GM21576 (cell line): Measurements from ENCODE around the gene UPB1.

Source experiments
- ATAC-seq: cut with Tn5 transposase; IDR thresholded peaks from one replicate; pipeline ENCODE4 v1.9.1; 2021; ENCODE audit warnings: mild to moderate bottlenecking, moderate library complexity; ENCODE audit not compliant: unreplicated experiment

UPB1 gene

GRCh38 chr22:24494528-24495364 is at the start of gene UPB1:
Gene UPB1, plus strand, starts transcription at chr22:24495332. Its CDS starts 72 bp downstream, at chr22:24495404.
- ATAC-seq, result no peak

- no peak for ATAC-seq
Observed at GRCh38 chr22:24445481-24446259, 49.5 kb upstream of the UPB1 start.

- no peak for ATAC-seq
Observed at GRCh38 chr22:24446260-24446611, 48.9 kb upstream of the UPB1 start.

GRCh38 chr22:24450610-24451009 is 44.5 kb upstream of the UPB1 start:
- ATAC-seq, result no peak

- no peak for ATAC-seq
Observed at GRCh38 chr22:24451162-24451561, 44.0 kb upstream of the UPB1 start.

GRCh38 chr22:24453853-24454252 is 41.3 kb upstream of the UPB1 start:
- no peak for ATAC-seq

GRCh38 chr22:24455039-24455438 is 40.1 kb upstream of the UPB1 start:
- no peak for ATAC-seq

GRCh38 chr22:24455751-24456426 is 39.2 kb upstream of the UPB1 start:
- ATAC-seq, result no peak

- ATAC-seq, result no peak
Observed at GRCh38 chr22:24457894-24458420, 37.2 kb upstream of the UPB1 start.

- no peak for ATAC-seq
Observed at GRCh38 chr22:24459911-24460310, 35.2 kb upstream of the UPB1 start.

- ATAC-seq, result no peak
Observed at GRCh38 chr22:24460418-24461089, 34.6 kb upstream of the UPB1 start.

GRCh38 chr22:24463071-24463760 is 31.9 kb upstream of the UPB1 start:
- no peak for ATAC-seq

GRCh38 chr22:24465566-24465965 is 29.6 kb upstream of the UPB1 start:
- no peak for ATAC-seq

GRCh38 chr22:24465975-24466374 is 29.2 kb upstream of the UPB1 start:
- no peak for ATAC-seq

GRCh38 chr22:24466716-24467328 is 28.3 kb upstream of the UPB1 start:
- no peak for ATAC-seq

- ATAC-seq, result no peak
Observed at GRCh38 chr22:24467340-24467739, 27.8 kb upstream of the UPB1 start.

GRCh38 chr22:24471570-24471969 is 23.6 kb upstream of the UPB1 start:
- no peak for ATAC-seq

GRCh38 chr22:24473284-24473683 is 21.8 kb upstream of the UPB1 start:
- ATAC-seq, result no peak

- no peak for ATAC-seq
Observed at GRCh38 chr22:24474221-24474620, 20.9 kb upstream of the UPB1 start.
